GM21381 (cell line): ENCODE data around the gene CLN6.
"Not testable (repeated sequence)": the region's sequence is repeated elsewhere in the genome, so short reads cannot be mapped to it uniquely, and the experiment has no call there.

Source experiments
- ATAC-seq: cut with Tn5 transposase; IDR thresholded peaks from one replicate; pipeline ENCODE4 v1.9.1; 2021; ENCODE audit warnings: mild to moderate bottlenecking, moderate library complexity; ENCODE audit not compliant: unreplicated experiment

The CLN6 gene

DNA sequence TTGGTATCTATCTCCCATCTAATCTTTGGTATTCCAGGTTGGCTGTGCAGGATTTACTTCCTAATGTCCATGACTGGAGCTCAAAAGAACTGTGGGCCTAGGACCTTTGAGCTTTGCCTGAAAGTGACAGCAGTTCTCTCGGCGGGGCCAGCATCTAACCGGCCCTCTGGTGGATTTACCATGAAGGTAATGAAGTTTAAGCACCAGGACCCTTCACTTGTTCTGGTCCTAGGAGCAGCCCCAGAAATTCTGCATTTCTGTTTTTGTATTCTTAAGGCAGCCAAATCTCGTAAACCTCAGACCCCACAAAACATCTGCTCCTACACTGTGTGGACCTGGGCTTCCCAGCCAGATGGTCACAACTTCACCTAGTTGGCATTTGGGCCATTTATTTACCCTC, 37.4 kb downstream of the CLN6 start:
- no peak for ATAC-seq

DNA sequence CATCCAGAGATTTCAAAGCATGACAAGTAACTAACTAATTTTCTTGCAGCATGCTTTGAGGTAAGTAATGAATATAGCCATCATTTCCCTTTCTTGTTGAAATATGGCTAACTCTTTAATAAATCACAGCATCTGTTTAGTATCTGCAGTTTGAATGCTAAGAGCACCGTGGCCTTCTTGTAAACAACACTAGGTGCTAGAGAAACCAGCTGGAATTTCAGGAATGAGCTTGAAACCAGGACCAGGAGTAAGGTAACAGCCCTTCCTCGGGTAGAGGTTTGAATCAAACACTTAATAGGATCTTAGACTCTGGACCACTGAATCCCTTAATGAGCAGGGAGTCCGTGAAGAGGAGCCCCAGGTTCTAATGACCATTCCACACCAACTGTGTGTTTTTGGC, 38.0 kb downstream of the CLN6 start:
- ATAC-seq = no peak

GRCh38 chr15:68190048-68190447, 39.5 kb downstream of the CLN6 start:
- ATAC-seq = no peak

DNA sequence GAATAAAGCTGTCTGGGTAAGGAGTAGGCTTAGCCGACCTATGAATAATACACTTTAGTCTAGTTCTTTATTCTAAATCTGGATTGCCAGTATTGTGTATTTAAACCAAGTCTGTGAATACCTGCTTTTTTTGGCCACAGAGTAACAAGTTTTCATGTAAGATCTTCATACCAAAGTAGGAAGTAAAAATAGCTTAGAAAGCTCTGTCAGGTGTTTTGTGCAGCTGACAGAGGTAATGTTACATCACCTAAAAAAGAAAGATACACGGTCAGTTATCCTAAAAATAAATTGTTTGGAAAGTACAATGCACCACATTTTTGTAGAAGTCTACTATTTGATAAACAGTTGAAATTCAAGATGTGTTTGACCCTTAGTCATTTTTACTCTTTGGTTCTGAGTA, 40.9 kb downstream of the CLN6 start:
- no peak for ATAC-seq

DNA sequence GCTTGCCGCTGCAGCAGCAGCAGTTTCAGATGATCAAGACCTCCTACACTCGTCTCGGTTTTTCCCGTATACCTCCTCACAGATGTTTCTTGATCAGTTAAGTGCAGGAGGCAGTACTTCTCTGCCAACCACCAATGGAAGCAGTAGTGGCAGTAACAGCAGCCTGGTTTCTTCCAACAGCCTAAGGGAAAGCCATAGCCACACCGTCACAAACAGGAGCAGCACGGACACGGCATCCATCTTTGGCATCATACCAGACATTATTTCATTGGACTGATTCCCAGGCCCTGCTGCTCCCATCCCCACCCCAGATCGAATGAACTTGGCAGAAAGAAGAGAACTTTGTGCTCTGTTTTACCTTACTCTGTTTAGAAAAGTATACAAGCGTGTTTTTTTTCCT, 42.0 kb downstream of the CLN6 start:
- no peak for ATAC-seq

DNA sequence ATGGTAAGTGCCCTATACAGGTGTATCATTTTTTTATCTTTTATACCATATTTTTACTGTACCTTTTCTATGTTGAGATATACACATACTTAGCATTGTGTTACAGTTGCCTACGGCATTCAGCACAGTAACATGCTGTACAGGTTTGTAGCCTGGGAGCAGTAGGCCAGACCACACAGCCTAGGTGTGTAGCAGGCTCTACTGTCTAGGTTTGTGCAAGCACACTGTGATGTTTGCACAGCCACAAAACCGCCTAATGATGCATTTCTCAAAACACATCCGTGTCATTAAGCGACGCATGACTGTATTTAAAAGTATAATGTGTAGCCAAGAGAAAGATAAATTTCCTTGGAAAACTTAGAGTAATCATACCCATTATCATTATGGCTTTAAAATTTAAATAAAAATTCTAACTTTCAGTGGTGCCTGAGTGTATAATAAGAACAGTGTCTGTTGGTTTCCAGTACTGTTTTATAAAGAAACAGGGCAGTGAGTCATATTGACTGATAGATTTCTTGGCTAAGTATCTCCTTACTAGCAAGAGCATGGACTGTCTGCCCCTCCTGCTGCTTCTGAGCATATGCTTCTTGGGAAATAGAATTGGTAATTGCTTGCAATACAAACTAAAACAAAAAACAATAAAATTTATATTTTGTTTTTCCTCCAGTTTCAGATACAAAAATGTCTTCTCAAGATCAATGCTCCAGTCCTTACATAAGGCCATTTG, 42.7 kb downstream of the CLN6 start:
- no peak for ATAC-seq

DNA sequence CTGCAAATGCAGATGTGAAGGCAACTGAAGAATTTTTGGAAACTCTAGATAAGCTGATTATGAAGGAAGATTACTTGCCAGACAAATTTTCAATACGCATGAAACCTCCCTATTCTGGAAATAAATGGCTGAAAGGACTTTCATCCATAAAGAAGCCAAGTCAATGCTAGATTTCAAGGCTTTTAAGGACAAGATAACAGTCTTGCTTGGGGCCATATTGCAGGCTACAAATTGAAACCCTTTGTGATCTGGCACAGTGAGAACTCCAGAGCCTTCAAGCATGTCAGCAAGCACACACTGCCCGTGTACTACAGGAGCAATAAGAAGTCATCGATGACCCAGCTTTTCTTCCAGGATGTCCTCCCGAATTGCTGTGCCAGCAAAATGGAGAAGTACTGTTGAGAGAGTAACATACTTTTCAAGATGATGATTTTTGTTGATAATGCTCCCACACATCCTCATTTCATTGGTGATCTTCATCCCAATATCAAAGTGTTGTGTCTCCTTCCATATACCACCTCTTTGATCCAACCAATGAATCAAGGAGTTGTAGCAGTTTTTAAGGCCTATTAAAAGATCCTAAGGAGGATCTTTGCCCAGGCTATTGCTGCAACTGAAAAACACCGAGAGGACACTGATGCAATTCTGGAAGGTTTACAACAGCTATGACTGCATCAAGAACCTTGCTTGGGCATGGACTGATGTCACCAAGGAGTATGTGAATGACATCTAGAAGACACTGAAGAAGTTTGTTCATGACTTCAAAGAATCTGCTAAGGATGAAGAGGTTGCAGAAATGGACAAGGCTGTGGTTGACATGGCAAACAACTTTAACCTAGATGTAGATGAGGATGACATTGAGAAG, 44.7 kb downstream of the CLN6 start:
- ATAC-seq = no peak

DNA sequence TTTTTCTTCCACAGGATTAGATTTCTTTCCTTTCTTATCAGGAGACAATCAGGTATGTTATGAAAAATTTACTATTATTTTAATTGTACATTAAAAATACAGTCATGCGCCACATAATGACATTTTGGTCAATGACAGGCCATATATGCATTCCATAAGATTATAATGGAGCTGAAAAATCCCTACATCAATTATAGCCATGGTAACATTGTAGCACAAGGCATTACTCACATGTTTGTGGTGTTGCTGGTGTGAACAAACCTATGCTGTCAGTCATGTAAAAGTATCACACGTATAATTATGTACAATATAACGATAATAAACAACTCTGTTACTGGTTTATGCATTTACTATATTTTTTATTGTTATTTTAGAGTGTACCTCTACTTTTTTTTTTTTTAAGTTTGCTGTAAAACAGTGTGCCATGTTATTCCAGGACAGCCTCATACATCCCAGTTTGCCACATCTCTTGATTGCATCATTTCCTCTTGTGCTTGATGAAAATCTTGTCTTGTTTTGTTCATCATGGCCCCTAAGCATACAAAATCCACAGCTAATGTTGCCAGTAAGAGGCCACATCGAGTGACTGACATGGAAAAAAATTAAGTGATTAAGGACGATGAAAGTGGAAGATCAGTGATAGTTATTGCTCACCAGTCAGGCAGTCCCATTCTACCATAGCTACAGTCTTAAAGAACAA, 45.8 kb downstream of the CLN6 start:
- no peak for ATAC-seq

DNA sequence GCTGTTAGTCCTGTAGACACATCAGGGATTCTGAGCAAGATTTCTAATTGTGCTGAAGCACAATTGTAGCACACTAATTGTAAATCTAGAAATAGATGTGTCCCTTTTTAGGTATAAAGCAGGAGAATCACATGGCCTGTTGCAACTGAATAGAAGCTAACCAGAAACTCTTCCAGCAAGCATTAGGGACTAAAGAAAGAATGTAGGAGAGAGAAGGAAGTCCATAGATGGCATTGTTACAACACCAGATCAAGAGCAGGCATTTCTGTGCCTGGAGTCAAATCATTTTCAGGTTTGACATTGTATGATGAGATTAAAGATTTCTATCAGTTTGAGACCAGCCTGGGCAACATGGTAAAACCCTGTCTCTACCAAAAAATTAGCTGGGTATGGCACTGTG, 51.8 kb downstream of the CLN6 start:
- no peak for ATAC-seq

DNA sequence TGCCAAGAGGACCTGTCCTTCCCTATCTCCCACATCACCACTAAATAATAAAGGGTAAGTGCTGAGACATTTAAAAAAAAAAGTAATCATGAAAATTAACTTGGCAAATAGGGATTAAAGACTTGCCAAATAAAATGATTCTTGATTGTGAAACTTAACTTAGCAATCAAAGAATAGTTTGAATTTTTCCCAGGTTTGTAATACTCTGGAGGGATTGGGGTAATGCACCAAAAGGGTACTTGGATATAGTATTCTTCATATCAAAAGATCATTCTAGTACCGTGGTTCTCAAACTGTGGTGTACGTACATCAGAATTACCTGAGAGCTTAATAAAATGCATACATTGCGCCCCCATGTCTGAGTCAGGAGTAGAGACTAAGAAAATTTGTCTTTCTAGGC, 52.9 kb downstream of the CLN6 start:
- no peak for ATAC-seq

GRCh38 chr15:68175526-68175925, 54.0 kb downstream of the CLN6 start:
- no peak for ATAC-seq

- no peak for ATAC-seq
Measured at GRCh38 chr15:68173119-68173518, 56.4 kb downstream of the CLN6 start.

DNA sequence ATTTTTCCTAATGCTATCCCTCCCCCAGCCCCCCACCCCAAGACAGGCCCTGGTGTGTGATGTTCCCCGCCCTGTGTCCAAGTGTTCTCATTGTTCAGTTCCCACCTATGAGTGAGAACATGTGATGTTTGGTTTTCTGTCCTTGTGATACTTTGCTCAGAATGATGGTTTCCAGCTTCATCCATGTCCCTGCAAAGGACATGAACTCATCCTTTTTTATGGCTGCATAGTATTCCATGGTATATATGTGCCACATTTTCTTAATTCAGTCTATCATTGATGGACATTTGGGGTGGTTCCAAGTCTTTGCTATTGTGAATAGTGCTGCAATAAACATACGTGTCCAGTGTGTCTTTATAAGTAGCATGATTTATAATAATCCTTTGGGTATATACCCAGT, 57.5 kb downstream of the CLN6 start:
- ATAC-seq = not testable (repeated sequence)

- ATAC-seq = no peak
Measured at GRCh38 chr15:68166847-68167246, 62.7 kb downstream of the CLN6 start.

- no peak for ATAC-seq
Measured at GRCh38 chr15:68163191-68163590, 66.3 kb downstream of the CLN6 start.

DNA sequence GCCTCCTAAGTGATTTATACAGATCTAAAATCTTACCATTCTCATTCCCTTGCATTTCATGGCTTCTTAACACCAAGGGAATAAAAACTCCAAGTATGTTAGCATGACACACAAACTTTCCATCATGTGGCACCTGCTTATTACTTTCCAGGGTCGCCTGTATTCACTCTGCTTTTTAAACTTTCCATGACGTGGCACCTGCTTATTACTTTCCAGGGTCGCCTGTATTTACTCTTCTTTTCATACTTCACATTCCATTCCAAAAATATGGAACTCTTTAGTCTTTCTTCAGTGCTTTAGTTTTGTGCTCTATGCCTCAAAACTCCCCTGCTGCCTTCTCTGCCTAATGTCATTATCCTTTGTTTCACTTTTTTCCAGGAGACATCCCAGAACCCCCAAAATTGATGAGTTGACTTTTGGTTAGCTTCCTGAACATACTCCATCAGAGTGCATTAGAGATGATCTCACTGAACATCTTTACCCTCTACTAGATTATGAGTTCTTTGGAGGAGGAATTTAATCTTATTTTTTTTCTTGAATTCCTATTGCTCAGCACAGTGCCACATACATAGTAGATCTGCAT, 71.4 kb downstream of the CLN6 start:
- ATAC-seq = no peak

GRCh38 chr15:68157074-68157473, 72.5 kb downstream of the CLN6 start:
- no peak for ATAC-seq
